Globus pallidus (tissue), 1 donor: ENCODE data around the gene CBS.
"Not testable (repeated sequence)": the region's sequence is repeated elsewhere in the genome, so short reads cannot be mapped to it uniquely, and the experiment has no call there.

Experiments
- DNase-seq: peaks from one replicate; pipeline ENCODE4 v3.0.0-alpha.2; 2015; ENCODE audit warnings: low spot score

Gene CBS

DNA sequence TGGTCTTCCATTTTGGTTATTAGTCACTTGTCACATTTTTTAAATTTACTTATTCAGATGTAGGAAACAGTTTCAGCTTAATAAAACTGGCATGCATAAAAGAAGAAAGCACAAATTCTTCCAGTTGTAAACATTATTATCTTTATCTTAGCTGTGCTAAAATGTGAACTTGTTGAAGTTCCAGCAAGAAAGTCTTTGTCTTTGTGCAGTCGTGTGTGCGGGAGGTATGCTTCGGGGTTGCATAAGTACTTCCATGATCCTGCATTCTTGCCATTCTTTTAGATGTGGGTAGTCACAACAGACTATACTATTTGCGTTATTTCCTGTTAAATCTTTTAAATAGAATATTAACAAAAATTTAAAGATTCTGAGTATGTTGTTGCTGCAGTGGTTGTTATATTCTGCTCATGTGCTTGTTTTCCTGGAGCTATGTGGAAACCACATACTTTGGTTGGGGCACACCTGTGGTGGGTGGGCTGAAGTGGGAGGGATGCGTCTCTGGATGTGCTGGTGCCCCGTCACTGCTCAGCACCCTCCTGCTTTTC is 49.9 kb downstream of the CBS start:
- DNase-seq: no peak

DNA sequence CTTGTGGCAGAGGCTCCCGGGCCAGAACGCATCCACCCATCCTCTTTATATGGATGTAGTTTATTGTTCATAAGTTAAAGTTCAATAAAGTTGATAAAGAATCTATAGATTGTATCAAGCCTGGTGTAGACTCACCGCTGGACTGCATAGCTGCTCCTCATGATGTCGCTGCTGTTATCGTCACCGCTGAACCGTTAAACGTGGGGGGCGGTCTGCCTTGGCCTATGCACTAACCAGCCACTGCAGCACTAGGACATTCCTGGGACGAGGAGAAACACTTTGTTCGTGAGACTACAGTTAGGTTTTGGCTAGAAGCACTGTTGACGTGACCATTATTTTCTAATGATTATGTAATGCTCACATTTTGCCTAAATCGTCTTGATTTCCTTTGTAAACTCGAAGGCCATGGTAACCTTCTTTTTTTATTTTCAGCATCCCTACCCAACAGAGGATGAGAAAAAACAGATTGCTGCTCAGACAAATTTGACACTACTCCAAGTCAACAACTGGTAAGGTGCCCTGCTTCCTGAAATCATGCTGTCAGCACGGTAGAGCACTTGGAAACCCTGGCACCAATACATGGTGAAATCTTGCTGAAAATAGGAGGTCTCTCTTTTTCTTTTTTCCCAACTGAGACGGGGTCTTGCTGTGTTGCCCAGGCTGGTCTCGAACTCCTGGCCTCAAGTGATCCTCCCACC is 51.0 kb downstream of the CBS start:
- DNase-seq: no peak

DNA sequence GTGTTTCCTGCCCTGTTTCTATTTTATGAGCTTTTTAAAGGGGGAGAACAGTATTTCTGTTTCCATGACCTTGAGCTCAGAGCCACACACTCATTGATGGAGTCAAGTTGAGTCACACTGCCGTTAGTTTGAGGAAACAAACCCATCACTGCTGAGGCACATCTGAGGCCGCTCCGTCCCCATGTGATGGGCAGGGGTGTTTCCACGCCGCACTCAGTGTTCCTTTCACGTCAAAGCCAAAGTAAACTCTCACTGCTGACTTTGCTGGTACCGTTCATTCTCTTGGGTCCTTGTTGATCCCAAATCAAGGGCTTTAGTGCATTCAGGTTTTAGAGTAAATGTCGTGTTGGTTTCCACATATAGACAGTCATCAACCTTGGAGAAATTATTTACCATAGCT is 52.5 kb downstream of the CBS start:
- DNase-seq: no peak

DNA sequence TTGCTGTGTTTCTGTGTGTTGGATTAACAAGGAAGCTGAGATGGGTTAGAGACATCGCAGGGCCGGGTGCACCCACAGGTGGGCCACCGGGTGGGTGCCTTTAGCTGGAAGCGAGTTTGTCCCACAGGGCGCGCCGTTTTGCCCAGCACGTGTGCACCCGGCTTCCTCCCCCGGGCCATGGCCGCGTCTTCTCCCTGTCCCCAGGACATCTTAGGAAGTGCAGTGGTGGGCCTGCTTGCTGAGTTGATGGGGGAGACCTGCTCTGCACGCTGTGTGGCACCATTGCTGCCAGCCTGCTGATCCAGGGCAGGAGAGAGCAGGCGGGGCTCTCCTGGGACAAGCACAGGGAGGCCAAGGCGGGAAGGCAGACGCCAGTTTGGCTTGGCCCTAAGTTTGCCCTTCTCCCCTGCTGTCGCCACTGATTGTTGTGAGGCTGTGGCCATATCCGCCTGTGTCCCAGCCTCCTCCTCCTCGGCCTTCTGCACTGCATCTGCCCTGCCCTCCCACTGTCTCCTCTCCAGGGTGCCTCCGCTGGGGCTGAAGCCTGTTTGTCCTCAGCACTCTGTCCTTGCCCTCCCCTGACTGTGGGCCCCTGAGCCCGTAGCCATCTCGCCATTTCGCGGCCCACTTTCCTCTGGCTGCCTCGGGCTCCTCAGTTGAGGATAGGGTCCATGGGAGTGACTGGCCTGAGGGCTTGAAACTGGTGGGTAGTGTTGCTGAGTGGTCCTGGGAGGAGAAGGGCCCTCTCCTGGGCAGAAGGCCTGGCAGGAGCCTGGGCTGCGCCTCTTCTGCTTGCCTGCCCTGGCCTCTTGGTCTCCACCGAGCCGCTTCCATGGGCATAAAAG is 53.7 kb downstream of the CBS start:
- DNase-seq: no peak

DNA sequence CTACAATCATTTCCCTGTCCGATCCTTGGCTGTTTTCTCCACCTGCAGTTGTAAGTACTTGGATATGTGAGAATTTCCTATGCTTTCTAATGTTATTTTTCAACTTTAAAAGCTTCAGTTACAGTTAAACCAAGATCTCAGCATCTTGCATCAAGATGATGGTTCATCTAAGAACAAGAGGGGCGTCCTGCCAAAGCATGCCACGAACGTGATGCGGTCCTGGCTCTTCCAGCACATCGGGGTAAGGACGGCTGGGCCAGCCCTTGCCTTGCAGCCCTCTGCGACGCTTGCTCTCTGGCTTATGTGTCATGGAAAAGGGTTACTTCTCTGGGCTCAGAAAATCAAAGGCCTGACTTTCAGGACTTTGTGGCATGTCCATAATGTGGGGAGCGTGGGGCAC is 54.4 kb downstream of the CBS start:
- no peak for DNase-seq

DNA sequence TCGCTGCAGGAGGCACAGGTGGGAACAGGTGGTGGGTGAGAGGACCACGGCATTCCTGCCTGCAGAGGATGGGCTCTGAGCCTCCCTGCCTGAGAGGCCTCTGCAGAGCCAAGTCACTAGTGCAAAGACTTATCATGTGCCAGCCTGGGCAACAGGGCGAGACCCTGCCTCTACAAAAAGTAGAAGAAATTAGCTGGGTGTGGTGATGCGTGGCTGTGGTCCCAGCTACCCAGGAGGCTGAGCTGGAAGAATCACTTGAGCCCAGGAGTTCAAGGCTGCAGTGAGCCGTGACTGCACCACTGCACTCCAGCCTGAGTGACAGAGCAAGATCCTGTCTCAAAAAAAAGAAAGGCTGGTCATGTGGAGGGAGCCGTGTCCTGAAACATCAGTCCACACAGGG is 54.9 kb downstream of the CBS start:
- no peak for DNase-seq

DNA sequence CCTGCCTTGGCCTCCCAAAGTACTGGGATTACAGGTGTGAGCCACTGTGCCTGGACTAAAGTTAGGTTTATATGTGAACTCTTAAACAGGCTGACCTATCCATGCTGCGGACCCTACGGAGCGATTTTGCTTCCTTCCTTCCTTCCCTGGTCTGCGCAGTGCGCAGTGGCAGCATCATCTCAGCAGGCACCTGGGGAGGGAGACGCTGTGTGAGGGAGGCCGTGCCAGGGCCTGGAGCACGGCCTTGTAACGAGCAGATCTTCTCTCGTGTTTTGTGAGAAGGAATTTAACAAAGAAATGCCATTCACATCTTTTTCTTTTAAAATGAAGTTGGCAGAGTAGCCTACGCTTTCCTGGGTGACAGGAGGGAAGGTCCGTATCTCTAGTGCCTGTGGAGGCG is 55.5 kb downstream of the CBS start:
- DNase-seq: no peak

DNA sequence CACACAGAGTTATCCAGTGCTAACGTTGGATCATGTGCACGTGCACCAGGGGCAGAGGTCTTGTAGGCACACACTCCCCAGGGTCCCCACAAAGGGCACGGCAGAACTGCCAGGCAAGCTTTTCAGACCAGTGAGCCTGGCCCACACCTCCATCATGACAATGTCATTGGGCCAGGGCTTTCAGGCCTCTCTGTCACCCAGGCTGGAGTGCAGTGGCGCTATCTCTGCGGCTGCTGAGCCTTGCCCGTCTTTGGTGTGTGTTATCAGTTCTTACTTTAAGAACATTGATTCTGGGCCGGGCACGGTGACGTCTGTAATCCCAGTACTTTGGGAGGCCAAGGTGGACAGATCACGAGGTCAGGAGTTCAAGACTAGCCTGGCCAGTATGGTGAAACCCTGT is 57.1 kb downstream of the CBS start:
- DNase-seq: no peak

DNA sequence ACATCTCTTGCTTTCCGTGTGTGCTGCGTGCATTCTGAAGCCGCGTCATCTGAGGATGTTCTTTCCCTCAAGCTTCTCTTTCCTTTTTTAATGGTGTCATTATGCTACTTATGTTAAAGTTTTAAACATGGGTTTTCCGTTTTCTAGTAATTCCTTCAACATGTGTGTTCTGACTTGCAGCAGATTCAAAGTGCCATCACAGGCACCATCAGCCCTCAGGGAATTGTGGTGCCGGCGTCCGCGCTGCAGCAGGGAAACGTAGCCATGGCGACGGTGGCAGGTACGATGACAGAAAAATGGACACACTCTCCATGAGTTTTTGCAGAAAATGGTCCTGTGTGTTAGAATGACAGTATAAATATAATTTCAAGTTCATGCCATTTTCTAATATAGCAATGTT is 58.9 kb downstream of the CBS start:
- no peak for DNase-seq

DNA sequence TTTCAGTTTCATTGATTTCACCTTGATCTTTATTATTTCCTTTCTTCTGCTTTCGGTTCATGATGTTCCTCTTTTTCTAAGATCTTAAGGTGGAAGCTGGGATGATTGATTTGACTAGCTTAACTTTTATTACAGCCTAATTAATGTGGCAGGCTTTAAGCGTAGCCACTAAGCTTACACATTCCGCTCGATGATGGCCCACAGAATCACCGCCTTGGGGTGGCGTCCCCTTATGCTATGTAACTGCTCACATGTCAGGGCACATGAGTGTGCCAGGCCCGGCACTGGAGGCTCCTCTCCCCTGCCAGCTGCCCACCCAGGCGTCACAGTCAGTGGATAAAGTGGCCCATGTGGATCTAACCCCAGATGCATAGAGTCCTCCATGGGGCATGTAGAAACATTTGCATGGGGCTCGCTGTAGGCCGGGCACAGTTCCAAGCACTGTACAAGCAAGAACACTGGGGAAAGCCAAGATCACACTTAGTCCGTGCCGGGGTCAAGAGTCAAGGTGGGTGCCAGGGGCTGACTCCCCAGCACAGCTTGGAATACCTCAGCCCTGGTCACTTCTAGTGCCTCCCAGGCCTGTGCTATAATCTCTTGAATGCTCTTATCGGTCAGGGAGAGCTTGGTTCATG is 59.6 kb downstream of the CBS start:
- no peak for DNase-seq

DNA sequence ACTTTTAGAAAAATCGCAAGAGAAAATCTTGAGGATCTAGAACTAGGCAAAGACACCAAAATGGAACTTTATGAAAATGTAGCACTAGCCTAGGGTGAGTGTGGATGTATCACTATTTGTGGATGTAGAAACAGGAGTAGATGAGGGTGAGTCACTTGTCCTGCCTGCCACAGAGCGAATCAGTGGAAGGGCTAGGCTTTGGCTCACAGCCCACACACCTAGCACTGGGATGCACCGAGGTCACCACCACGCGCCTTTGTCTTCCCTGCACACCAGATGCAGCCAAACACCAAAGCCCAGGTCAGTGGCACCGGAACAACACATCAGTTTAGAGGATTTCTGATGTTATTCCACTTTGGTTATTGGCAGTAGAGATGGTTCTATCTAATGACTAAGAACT is 63.0 kb downstream of the CBS start:
- no peak for DNase-seq

DNA sequence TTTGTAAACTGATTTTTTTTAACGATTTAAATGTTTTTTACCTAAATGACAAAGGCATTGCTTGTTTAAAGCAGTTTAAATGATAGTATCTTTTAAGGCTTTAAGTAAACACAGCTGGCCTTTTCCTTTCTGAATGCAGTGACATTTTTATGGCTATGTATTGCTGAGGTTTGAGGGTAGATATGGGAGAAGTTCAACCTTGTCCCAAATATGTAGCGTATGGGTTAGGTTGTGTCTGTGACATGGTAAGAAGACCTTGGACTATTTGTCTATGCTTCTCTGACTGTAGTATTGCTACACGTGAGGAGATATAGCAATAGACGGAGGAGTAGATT is 68.8 kb downstream of the CBS start:
- DNase-seq: no peak

DNA sequence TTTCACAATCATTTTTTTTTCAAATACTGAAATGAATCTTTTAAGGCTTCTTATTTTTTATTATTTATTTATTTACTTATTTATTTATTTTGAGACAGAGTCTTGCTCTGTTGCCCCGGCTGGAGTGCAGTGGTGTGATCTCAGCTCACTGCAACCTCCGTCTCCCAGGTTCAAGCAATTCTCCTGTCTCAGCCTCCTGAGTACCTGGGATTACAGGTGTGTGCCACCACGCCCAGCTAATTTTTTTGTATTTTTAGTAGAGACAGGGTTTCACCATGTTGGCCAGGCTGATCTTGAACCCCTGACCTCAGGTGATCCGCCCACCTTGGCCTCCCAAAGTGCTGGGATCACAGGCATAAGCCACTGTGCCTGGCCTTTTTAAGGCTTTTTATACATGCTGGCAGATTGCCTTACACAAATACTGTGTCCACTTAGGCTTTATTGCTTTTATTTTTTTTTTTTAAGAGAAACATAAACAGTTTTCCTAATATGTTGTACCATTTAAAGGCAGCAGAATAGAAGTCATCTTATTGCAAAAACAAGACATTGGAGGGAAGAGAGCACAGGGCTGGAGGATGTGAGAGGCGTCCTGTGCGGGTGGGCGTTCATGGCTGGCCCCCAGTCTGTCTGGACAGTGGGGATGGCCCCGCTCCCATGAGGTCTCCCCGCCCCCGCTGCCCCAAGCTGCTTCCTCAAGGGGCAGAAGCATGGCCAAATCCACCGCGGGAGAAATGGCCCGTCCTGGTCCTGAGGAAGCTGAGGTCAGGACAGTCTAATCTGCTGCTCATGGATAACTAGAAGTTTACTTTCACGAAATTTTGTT is 69.4 kb downstream of the CBS start:
- not testable (repeated sequence) for DNase-seq

DNA sequence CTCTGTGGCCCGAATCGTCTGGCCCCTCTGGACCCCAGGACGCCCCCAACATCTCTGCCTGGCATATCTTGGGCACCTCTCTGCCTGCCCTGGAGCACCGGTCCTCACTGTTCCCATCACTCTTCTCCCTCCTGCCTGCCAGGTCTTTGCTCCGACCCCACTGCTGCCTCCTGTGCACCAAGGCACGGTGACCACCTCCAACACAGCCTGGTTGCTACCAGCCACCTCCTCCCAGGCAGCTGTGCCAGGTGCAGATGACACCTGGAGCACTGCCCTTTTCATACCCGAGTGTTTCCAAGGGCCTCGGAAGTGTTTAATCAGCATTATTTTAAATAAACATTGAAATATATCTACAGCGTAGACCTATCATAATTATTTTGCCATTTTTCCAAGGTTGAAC is 70.0 kb downstream of the CBS start:
- no peak for DNase-seq

DNA sequence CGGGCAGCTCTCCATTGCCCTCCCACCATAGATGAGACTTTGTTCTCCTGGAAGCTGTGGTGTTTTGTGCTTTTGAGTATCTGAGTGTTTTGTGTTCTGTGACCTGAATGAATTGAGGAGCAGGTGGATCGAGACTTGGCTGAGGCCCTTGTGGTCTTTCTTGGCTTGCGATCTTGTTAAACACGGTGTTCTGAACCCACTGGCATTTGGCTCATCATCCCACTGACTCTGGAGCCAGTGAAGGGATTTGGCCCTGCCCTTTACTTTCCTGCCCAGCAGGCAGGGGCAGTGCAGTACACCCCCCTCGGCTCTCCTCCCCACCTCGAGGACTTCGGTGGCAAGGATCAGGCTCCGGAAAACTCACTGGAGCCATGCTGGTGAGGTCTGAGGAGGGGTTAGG is 70.7 kb downstream of the CBS start:
- no peak for DNase-seq
